NB4 (cell line): ENCODE results near the gene KCNMB2.

Source experiments
- TF ChIP-seq, protein P1 (sequence below): IDR thresholded peaks from one replicate; pipeline ENCODE4 v1.5.1; 2012; ENCODE audit warnings: low read depth, low read length
- TF ChIP-seq, protein P2 (sequence below): IDR thresholded peaks from 2 replicates; pipeline ENCODE4 v1.6.1; 2011; ENCODE audit warnings: low read depth, low read length

DNA sequence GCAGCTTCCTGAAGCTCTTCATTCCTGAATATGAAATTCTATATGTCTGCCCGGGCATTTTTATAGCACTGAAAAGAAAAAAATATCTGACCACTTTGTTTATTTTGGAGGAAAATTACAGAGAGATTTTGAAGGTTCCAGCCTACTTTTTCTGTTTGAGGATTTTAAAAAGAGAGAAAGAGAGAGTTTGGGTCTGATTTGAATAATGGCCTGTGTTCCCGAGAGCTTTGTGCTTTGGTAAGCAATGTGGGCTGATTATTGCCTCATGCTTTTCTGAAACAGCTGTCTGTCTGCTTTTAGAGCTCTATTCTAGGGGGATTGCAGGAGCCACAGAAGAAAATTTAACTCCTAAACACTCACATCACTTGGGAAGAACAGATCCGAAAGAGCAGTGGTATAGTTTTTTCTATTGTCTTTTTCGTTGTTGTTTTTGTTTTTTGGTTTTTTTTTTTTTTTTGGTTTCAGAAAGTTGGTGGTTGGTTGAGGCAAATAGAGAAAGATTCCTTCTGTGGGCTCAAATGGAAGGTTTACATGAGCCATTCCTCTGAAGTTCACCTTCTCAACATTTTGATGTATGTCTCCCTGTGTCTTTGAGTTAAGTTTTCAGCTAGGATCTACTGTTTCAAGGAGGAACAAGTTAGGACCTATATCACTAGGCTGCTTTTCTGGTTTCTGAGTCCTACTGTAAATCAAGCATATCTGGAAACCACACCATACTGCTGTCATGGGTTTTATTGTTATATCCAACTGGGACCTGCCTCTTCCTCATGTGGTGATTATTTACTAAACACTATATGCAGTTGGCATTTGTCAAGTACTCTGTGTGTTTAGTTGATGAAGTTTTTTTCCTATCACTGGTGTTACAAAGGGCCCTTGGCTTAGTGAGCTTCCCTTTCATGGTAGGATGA is 178.9 kb downstream of the KCNMB2 start:
- TF ChIP-seq, protein P1, sequence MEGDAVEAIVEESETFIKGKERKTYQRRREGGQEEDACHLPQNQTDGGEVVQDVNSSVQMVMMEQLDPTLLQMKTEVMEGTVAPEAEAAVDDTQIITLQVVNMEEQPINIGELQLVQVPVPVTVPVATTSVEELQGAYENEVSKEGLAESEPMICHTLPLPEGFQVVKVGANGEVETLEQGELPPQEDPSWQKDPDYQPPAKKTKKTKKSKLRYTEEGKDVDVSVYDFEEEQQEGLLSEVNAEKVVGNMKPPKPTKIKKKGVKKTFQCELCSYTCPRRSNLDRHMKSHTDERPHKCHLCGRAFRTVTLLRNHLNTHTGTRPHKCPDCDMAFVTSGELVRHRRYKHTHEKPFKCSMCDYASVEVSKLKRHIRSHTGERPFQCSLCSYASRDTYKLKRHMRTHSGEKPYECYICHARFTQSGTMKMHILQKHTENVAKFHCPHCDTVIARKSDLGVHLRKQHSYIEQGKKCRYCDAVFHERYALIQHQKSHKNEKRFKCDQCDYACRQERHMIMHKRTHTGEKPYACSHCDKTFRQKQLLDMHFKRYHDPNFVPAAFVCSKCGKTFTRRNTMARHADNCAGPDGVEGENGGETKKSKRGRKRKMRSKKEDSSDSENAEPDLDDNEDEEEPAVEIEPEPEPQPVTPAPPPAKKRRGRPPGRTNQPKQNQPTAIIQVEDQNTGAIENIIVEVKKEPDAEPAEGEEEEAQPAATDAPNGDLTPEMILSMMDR, result no peak
- TF ChIP-seq, protein P2, sequence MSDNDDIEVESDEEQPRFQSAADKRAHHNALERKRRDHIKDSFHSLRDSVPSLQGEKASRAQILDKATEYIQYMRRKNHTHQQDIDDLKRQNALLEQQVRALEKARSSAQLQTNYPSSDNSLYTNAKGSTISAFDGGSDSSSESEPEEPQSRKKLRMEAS, result no peak
